Naive B cell (primary cell): ENCODE results near the gene ZC3H10. TPM values are rescaled to one million over a fixed set of nuclear protein-coding genes. Genes with fewer than 3 reads are reported as not detected.
"Not testable (repeated sequence)": the region's sequence is repeated elsewhere in the genome, so short reads cannot be mapped to it uniquely, and the experiment has no call there.

Source experiments
- ATAC-seq, 2 donors: fragments of 150-1000 bp; cut with Tn5 transposase; 2 replicates each; pipeline ENCODE4 v1.10.0; 2021; ENCODE audit warnings: low read depth in 2 of 2, mild to moderate bottlenecking in 2 of 2, moderate library complexity in 2 of 2
- DNase-seq: peaks from one replicate; pipeline ENCODE4 v3.0.0; 2022
- H3K27ac Mint-ChIP-seq, 6 donors: one replicate each; pipeline ENCODE4 v1.8.0; 2020 to 2022; ENCODE audit warnings: mild to moderate bottlenecking in 6 of 6, mixed read lengths in 6 of 6, moderate library complexity in 5 of 6, inconsistent platforms in 2 of 6
- H3K27me3 Mint-ChIP-seq, 3 donors: one replicate each; pipeline ENCODE4 v1.8.0; 2021 to 2022; ENCODE audit warnings: mixed read lengths in 3 of 3, mild to moderate bottlenecking in 1 of 3
- H3K36me3 Mint-ChIP-seq, 2 donors: one replicate each; pipeline ENCODE4 v1.8.0; 2020 to 2022; ENCODE audit warnings: mixed read lengths in 2 of 2, inconsistent platforms in 1 of 2, mild to moderate bottlenecking in 1 of 2
- H3K4me1 Mint-ChIP-seq, 3 donors: one replicate each; pipeline ENCODE4 v1.8.0; 2020 to 2022; ENCODE audit warnings: mixed read lengths in 3 of 3, inconsistent platforms in 1 of 3, mild to moderate bottlenecking in 1 of 3, moderate library complexity in 1 of 3
- H3K4me3 Mint-ChIP-seq, 8 donors: one replicate each; pipeline ENCODE4 v1.8.0; 2020 to 2022; ENCODE audit warnings: mild to moderate bottlenecking in 8 of 8, mixed read lengths in 8 of 8, moderate library complexity in 8 of 8, inconsistent platforms in 2 of 8
- H3K9me3 Mint-ChIP-seq, 7 donors: one replicate each; pipeline ENCODE4 v1.8.0; 2020 to 2022; ENCODE audit warnings: mixed read lengths in 7 of 7, mild to moderate bottlenecking in 5 of 7, inconsistent platforms in 2 of 7, moderate library complexity in 1 of 7
- polyA plus RNA-seq, 6 donors: library from polyadenylated mRNA; unstranded; fragments of 300-500 nt; fragmentation: Illumina TruSeq; gene quantifications; one replicate each; pipeline ENCODE4 v1.2.3, GENCODE V29; 2021; ENCODE audit warnings: low read depth in 6 of 6

Gene ZC3H10
- polyA plus RNA-seq, 6 donors from 2014 or later = 1.0 to 7.8 (median 3.4) TPM

GRCh38 chr12:56156464-56157200 lies 38.6 kb downstream of the ZC3H10 start:
- ATAC-seq, H3K27me3 Mint-ChIP-seq, H3K9me3 Mint-ChIP-seq, DNase-seq: not testable (repeated sequence)
- Mint-ChIP-seq H3K4me3 (peak overlapping the region; percentile 90 to 100 (median 98)), H3K4me1 (peaks cover 56 to 74% (median 63%) of the 10 kb centered on the region in 3 donors), H3K36me3 (peaks cover 0 to 27% of the 10 kb centered on the region in 2 donors), H3K27ac (peak overlapping the region in 5 of 6 donors; percentile 96 to 100 (median 98))

- peak; percentile 69 to 74 for ATAC-seq
- peak; percentile 84 for DNase-seq
- H3K36me3 Mint-ChIP-seq = peaks cover 0 to 28% of the 10 kb centered on the region in 2 donors
- peak overlapping the region; percentile 96 to 100 (median 98) for H3K27ac Mint-ChIP-seq
- no peaks in the 10 kb centered on the region for H3K27me3 Mint-ChIP-seq
- peaks cover 49 to 66% (median 55%) of the 10 kb centered on the region in 3 donors for H3K4me1 Mint-ChIP-seq
- H3K4me3 Mint-ChIP-seq = peak overlapping the region; percentile 90 to 100 (median 98)
- no peaks in the 10 kb centered on the region for H3K9me3 Mint-ChIP-seq
Observed at GRCh38 chr12:56157201-56158028, 39.3 kb downstream of the ZC3H10 start.

- peak within 1 kb of the TSS; percentile 90 to 100 (median 98) for H3K4me3 Mint-ChIP-seq
- peaks cover 48 to 58% (median 49%) of the 10 kb centered on the region in 3 donors for H3K4me1 Mint-ChIP-seq
- DNase-seq (peak; percentile 90), ATAC-seq (peak; percentile 90 to 92)
- H3K36me3 Mint-ChIP-seq = peaks cover 0 to 28% of the 10 kb centered on the region in 2 donors
- no peaks in the 10 kb centered on the region for H3K27me3 Mint-ChIP-seq
- H3K9me3 Mint-ChIP-seq = no peaks in the 10 kb centered on the region
- peak within 1 kb of the TSS; percentile 98 to 100 (median 98) for H3K27ac Mint-ChIP-seq
Observed at GRCh38 chr12:56158029-56158925, 40.2 kb downstream of the ZC3H10 start, which contains the start of gene MYL6. MYL6 (plus strand) TSS chr12:56158359; CDS start chr12:56158402, 43 bp downstream.

- Mint-ChIP-seq H3K4me3 (peak overlapping the region; percentile 90 to 100 (median 98)), H3K27ac (peak overlapping the region; percentile 98 to 100 (median 98)), H3K4me1 (peaks cover 46 to 57% (median 48%) of the 10 kb centered on the region in 3 donors), H3K36me3 (peaks cover 0 to 35% of the 10 kb centered on the region in 2 donors), H3K9me3 (no peaks in the 10 kb centered on the region), H3K27me3 (no peaks in the 10 kb centered on the region)
- ATAC-seq (no peak), DNase-seq (no peak)
Observed at GRCh38 chr12:56158926-56159461, 40.9 kb downstream of the ZC3H10 start.

GRCh38 chr12:56159482-56160192 lies 41.6 kb downstream of the ZC3H10 start:
- peak overlapping the region; percentile 98 to 100 (median 98) for H3K27ac Mint-ChIP-seq
- no peak for ATAC-seq
- H3K4me1 Mint-ChIP-seq = peaks cover 46 to 57% (median 48%) of the 10 kb centered on the region in 3 donors
- H3K36me3 Mint-ChIP-seq = peaks cover 4 to 41% of the 10 kb centered on the region in 2 donors
- DNase-seq = no peak
- H3K9me3 Mint-ChIP-seq = no peaks in the 10 kb centered on the region
- peak overlapping the region; percentile 90 to 100 (median 98) for H3K4me3 Mint-ChIP-seq
- H3K27me3 Mint-ChIP-seq = no peaks in the 10 kb centered on the region

GRCh38 chr12:56160193-56160763 lies 42.2 kb downstream of the ZC3H10 start:
- ATAC-seq (no peak), DNase-seq (no peak)
- Mint-ChIP-seq H3K27ac (peak overlapping the region; percentile 67 to 99 (median 95)), H3K4me3 (peak overlapping the region; percentile 40 to 100 (median 95)), H3K36me3 (peaks cover 4 to 42% of the 10 kb centered on the region in 2 donors), H3K9me3 (no peaks in the 10 kb centered on the region), H3K4me1 (peaks cover 44 to 52% (median 47%) of the 10 kb centered on the region in 3 donors), H3K27me3 (no peaks in the 10 kb centered on the region)

- ATAC-seq = no peak
- Mint-ChIP-seq H3K36me3 (peaks cover 4 to 42% of the 10 kb centered on the region in 2 donors), H3K4me3 (peak overlapping the region; percentile 40 to 100 (median 95)), H3K27me3 (no peaks in the 10 kb centered on the region), H3K4me1 (peaks cover 39 to 44% (median 42%) of the 10 kb centered on the region in 3 donors), H3K9me3 (no peaks in the 10 kb centered on the region), H3K27ac (peak overlapping the region in 5 of 6 donors; percentile 47 to 98 (median 89))
- DNase-seq = no peak
Observed at GRCh38 chr12:56160894-56161689, 43.0 kb downstream of the ZC3H10 start.

GRCh38 chr12:56161690-56162351 lies 43.8 kb downstream of the ZC3H10 start:
- peaks cover 39 to 42% (median 42%) of the 10 kb centered on the region in 3 donors for H3K4me1 Mint-ChIP-seq
- peak overlapping the region in 4 of 6 donors; percentile 47 to 98 (median 82) for H3K27ac Mint-ChIP-seq
- H3K4me3 Mint-ChIP-seq = peak overlapping the region in 4 of 8 donors; percentile 16 to 90 (median 34)
- H3K9me3 Mint-ChIP-seq = no peaks in the 10 kb centered on the region
- ATAC-seq (no peak), DNase-seq (no peak)
- no peaks in the 10 kb centered on the region for H3K27me3 Mint-ChIP-seq
- peaks cover 4 to 42% of the 10 kb centered on the region in 2 donors for H3K36me3 Mint-ChIP-seq

- H3K4me3 Mint-ChIP-seq = peak overlapping the region in 1 of 8 donors; percentile 35
- no peaks in the 10 kb centered on the region for H3K27me3 Mint-ChIP-seq
- no peaks in the 10 kb centered on the region for H3K9me3 Mint-ChIP-seq
- H3K36me3 Mint-ChIP-seq = peaks cover 4 to 47% of the 10 kb centered on the region in 2 donors
- ATAC-seq (no peak), DNase-seq (no peak)
- H3K4me1 Mint-ChIP-seq = peaks cover 31 to 35% (median 35%) of the 10 kb centered on the region in 3 donors
- H3K27ac Mint-ChIP-seq = peak overlapping the region in 3 of 6 donors; percentile 69 to 98 (median 76)
Observed at GRCh38 chr12:56162468-56163290, 44.6 kb downstream of the ZC3H10 start.
